Endothelial cell of umbilical vein (primary cell): ENCODE results near the gene FBXO21. TPM values are rescaled to one million over a fixed set of nuclear protein-coding genes. Genes with fewer than 3 reads are reported as not detected.

ENCODE experiments used
- BruUV-seq: library from RNA; stranded (reverse); fragments of 400-500 nt; replicated peaks from 2 replicates; lab custom pipeline; 2021; lab: Mats Ljungman, UMichigan
- CTCF ChIA-PET: fragments of 300-600, 350-600 bp; sonication (Branson Sonifier 250); formaldehyde crosslinking; loops from one replicate; lab custom pipeline; 2021; ENCODE audit warnings: antibody characterized with exemption, inconsistent platforms; lab: Charles Lee
- POLR2A ChIA-PET: fragments of 300-600, 350-600 bp; sonication (Branson Sonifier 250); formaldehyde crosslinking; loops from one replicate; lab custom pipeline; 2021; ENCODE audit warnings: antibody characterized with exemption, inconsistent platforms; lab: Charles Lee
- DNase-seq: peaks from one replicate; pipeline ENCODE4 v3.0.0-alpha.2; 2011; ENCODE audit warnings: low read depth, low spot score
- FAIRE-seq: peaks from 2 replicates; lab custom pipeline; 2011; peaks lifted over from hg19 to GRCh38; lab: Jason Lieb, UNC
- H2AFZ ChIP-seq: 2 replicates; pipeline ENCODE4 v1.6.0; 2012; ENCODE audit warnings: low read depth, low read length, control low read depth, inconsistent platforms
- H3K27ac ChIP-seq: 2 replicates; pipeline ENCODE4 v1.5.1; 2011; ENCODE audit warnings: low read depth, mild to moderate bottlenecking, control low read depth, low read length, moderate library complexity; ENCODE audit not compliant: insufficient read depth
- H3K27me3 ChIP-seq, 2 experiments: 2 replicates each; pipeline versions ENCODE4 v1.6.0 to v1.6.1; 2011; ENCODE audit warnings: low read length in 2 of 2, mixed read lengths in 1 of 2; ENCODE audit not compliant: control insufficient read depth in 2 of 2, insufficient read depth in 2 of 2
- H3K36me3 ChIP-seq, 2 experiments: 2 replicates in 1 of 2; 3 replicates in 1 of 2; pipeline ENCODE4 v1.5.1; 2011; ENCODE audit warnings: low read length in 2 of 2, mild to moderate bottlenecking in 1 of 2, moderate library complexity in 1 of 2; ENCODE audit not compliant: control insufficient read depth in 2 of 2, insufficient read depth in 2 of 2; ENCODE audit errors: extremely low read depth in 1 of 2
- H3K4me1 ChIP-seq: 3 replicates; pipeline ENCODE4 v1.5.1; 2011; ENCODE audit warnings: mild to moderate bottlenecking, low read length; ENCODE audit not compliant: control insufficient read depth, insufficient read depth; ENCODE audit errors: extremely low read depth
- H3K4me2 ChIP-seq: 2 replicates; pipeline ENCODE4 v1.6.1; 2011; ENCODE audit warnings: low read length, control low read depth, mixed read lengths; ENCODE audit not compliant: insufficient read depth
- H3K4me3 ChIP-seq, 3 experiments: fragments of 200-600 bp in 1 of 3; sonication (generic), shearing (Covaris generic) in 1 of 3; replicated peaks in 1 of 3; 2 replicates each; pipeline ENCODE4 v1.5.1; 2011 to 2016; ENCODE audit warnings: control low read depth in 3 of 3, low read length in 3 of 3, mild to moderate bottlenecking in 2 of 3, inconsistent platforms in 1 of 3, low read depth in 1 of 3, moderate library complexity in 1 of 3; ENCODE audit not compliant: insufficient read depth in 1 of 3
- H3K79me2 ChIP-seq: 2 replicates; pipeline ENCODE4 v1.6.0; 2012; ENCODE audit warnings: low read length, inconsistent platforms; ENCODE audit not compliant: control insufficient read depth, insufficient read depth
- H3K9ac ChIP-seq: replicated peaks from 2 replicates; pipeline ENCODE3; 2011; ENCODE audit warnings: low read length, control low read depth; ENCODE audit not compliant: insufficient read depth; ENCODE audit errors: extremely low read depth
- H3K9me1 ChIP-seq: replicated peaks from 3 replicates; pipeline ENCODE4 v1.6.0; 2011; ENCODE audit warnings: mild to moderate bottlenecking, low read length; ENCODE audit not compliant: control insufficient read depth, insufficient read depth; ENCODE audit errors: extremely low read depth
- H3K9me3 ChIP-seq: replicated peaks from 2 replicates; pipeline ENCODE4 v1.5.1; 2012; ENCODE audit warnings: low read length, inconsistent platforms; ENCODE audit not compliant: control insufficient read depth, insufficient read depth
- H4K20me1 ChIP-seq: replicated peaks from 2 replicates; pipeline ENCODE3; 2011; ENCODE audit warnings: mild to moderate bottlenecking, low read length; ENCODE audit not compliant: control insufficient read depth, insufficient read depth; ENCODE audit errors: extremely low read depth
- EZH2 ChIP-seq: IDR thresholded peaks from 2 replicates; pipeline ENCODE4 v1.6.1; 2012; ENCODE audit warnings: borderline replicate concordance, low read depth, mild to moderate bottlenecking, moderate library complexity, low read length, inconsistent platforms; ENCODE audit not compliant: severe bottlenecking
- FOS ChIP-seq: IDR thresholded peaks from 2 replicates; pipeline ENCODE4 v1.6.1; 2011; ENCODE audit warnings: mild to moderate bottlenecking, low read length, moderate library complexity, borderline replicate concordance; ENCODE audit not compliant: insufficient read depth
- GATA2 ChIP-seq: IDR thresholded peaks from 2 replicates; pipeline ENCODE4 v1.7.0; 2011; ENCODE audit warnings: low read depth, mild to moderate bottlenecking, moderate library complexity, mixed read lengths, low read length; ENCODE audit not compliant: insufficient read length, insufficient read depth
- JUN ChIP-seq: IDR thresholded peaks from 2 replicates; pipeline ENCODE4 v1.6.1; 2011; ENCODE audit warnings: borderline replicate concordance, low read depth; ENCODE audit not compliant: insufficient read length, insufficient read depth
- MYC ChIP-seq: IDR thresholded peaks from one replicate; pipeline ENCODE4 v1.6.1; 2011; ENCODE audit warnings: mild to moderate bottlenecking, low read depth, low read length
- POLR2A ChIP-seq: IDR thresholded peaks from 2 replicates; pipeline ENCODE4 v1.6.1; 2012; ENCODE audit warnings: low read depth, mild to moderate bottlenecking, control low read depth, low read length
- POLR2AphosphoS5 ChIP-seq: IDR thresholded peaks from 2 replicates; pipeline ENCODE4 v1.6.1; 2012; ENCODE audit warnings: low read depth, mild to moderate bottlenecking, control low read depth, low read length, moderate library complexity; ENCODE audit not compliant: insufficient read depth
- dilution Hi-C: fragments of 300-500 bp; cut with MboI; formaldehyde crosslinking; loops from one replicate; pipeline ENCODE4 v1.15.0; 2019; ENCODE audit warnings: low sequenced_read_pairs; ENCODE audit not compliant: extremely low pct_ligation_motif_present
- intact Hi-C: fragments of 100-400 bp; cut with micrococcal nuclease; formaldehyde crosslinking; loops from one replicate; pipeline ENCODE4 v1.10.0; 2022
- polyA plus RNA-seq, 4 experiments: library from polyadenylated mRNA; depleted of rRNA in 3 of 4; stranded (reverse) in 3 of 4; unstranded in 1 of 4; fragments of >200 nt; gene quantifications; 2 replicates each; pipeline versions ENCODE4 v1.2.1 to v1.2.3, GENCODE V29; 2011 to 2012; ENCODE audit warnings: missing spikeins in 1 of 4
- total RNA-seq: library from RNA; stranded (reverse); gene quantifications from 2 replicates; pipeline ENCODE4 v1.2.3, GENCODE V29; 2021
- TF ChIP-seq, protein P1 (sequence below): IDR thresholded peaks from 2 replicates; pipeline ENCODE4 v1.6.1; 2011; ENCODE audit not compliant: insufficient read depth, insufficient read length
- TF ChIP-seq, protein P2 (sequence below), 2 donors: IDR thresholded peaks; 1 replicate in 1 of 2; 2 replicates in 1 of 2; pipeline ENCODE4 v1.5.1; 2011; ENCODE audit warnings: low read length in 2 of 2, mild to moderate bottlenecking in 2 of 2, moderate library complexity in 2 of 2, control low read depth in 1 of 2, inconsistent platforms in 1 of 2, low read depth in 1 of 2; ENCODE audit not compliant: insufficient read depth in 1 of 2; ENCODE audit errors: extremely low read depth in 1 of 2

The FBXO21 gene
- total and polyA plus RNA-seq, 2 donors (not counting 3 experiments of a cell fraction or from before 2014, with no cell fraction given): 41.6 to 66.7 TPM

DNA sequence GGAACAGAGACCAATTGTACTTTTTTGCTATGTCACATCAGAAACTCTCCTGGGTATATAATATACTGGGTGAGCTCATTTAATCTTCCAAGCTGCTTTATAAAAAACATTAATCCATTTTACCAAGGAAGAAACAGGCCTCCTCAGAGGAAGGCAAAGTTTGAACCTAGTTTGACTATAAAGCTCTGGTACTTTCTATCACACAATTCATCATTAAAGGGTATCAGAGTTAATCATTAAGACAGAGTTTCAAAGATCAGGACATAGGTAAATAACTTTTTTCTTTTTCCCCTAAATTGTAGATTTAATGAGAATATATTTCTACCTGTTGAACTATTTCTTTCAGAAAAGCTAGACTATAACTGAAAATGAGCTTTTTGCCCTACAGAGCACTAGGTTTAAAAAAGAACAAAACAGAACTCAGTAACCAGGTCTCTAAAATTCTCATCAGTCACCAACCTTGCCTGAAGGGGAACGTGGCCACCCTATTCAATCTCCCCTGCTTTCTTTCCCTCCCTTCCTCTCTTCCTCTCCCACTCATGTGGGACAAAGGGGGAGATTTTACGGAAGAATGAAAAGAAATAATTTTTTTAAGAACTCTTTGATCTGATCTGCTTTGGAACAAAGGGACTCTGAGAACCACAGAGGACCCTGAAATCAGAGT is 18.6 kb downstream of the FBXO21 start:
- FAIRE-seq: no peak

More for the DNA sequence above, 18.6 kb downstream of the FBXO21 start:
- Histone ChIP-seq H3K4me2 (no peak overlapping the region), H3K4me3 (no peak overlapping the region), H4K20me1 (no peaks in the 10 kb centered on the region), H3K36me3 (peaks cover 14 to 32% of the 10 kb centered on the region in 2 experiments), H2AFZ (no peak overlapping the region), H3K9me1 (no peaks in the 10 kb centered on the region), H3K79me2 (no peaks in the 10 kb centered on the region), H3K27ac (no peak overlapping the region), H3K9me3 (no peaks in the 10 kb centered on the region), H3K27me3 (no peaks in the 10 kb centered on the region), H3K4me1 (no peaks in the 10 kb centered on the region), H3K9ac (no peak overlapping the region)
- dilution Hi-C loops (no loop called here), intact Hi-C loops (no loop called here)
- no TSS peak for BruUV-seq
- no peak for DNase-seq
- TF ChIP-seq EZH2: no peak
- TF ChIP-seq, protein P1, sequence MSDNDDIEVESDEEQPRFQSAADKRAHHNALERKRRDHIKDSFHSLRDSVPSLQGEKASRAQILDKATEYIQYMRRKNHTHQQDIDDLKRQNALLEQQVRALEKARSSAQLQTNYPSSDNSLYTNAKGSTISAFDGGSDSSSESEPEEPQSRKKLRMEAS: no peak
- TF ChIP-seq JUN: no peak
- TF ChIP-seq POLR2AphosphoS5: no peak
- TF ChIP-seq GATA2: no peak
- TF ChIP-seq FOS: no peak
- TF ChIP-seq, protein P2, sequence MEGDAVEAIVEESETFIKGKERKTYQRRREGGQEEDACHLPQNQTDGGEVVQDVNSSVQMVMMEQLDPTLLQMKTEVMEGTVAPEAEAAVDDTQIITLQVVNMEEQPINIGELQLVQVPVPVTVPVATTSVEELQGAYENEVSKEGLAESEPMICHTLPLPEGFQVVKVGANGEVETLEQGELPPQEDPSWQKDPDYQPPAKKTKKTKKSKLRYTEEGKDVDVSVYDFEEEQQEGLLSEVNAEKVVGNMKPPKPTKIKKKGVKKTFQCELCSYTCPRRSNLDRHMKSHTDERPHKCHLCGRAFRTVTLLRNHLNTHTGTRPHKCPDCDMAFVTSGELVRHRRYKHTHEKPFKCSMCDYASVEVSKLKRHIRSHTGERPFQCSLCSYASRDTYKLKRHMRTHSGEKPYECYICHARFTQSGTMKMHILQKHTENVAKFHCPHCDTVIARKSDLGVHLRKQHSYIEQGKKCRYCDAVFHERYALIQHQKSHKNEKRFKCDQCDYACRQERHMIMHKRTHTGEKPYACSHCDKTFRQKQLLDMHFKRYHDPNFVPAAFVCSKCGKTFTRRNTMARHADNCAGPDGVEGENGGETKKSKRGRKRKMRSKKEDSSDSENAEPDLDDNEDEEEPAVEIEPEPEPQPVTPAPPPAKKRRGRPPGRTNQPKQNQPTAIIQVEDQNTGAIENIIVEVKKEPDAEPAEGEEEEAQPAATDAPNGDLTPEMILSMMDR (IDR thresholded peaks at IDR 0.05; ENCODE audit: extremely low read depth in 1 of 2, insufficient read depth in 1 of 2, low read depth in 1 of 2, low read length in 2 of 2): no peak
- no peak for TF ChIP-seq POLR2A
- no peak for TF ChIP-seq MYC
- POLR2A ChIA-PET: no interaction called here
- CTCF ChIA-PET: no interaction called here
